ENCODE results near the gene DHRS7B. TPM values are rescaled to one million over a fixed set of nuclear protein-coding genes. Genes with fewer than 3 reads are reported as not detected.
A peak's percentile ranks its signal among the peaks of the same experiment; 100 is the strongest.

The DHRS7B gene
- total and polyA plus RNA-seq, 9 of the 15 experiments (the other 6 are each of a cell fraction or from before 2014, with no cell fraction given): 8.0 to 30.7 (median 14.8) TPM

DNA sequence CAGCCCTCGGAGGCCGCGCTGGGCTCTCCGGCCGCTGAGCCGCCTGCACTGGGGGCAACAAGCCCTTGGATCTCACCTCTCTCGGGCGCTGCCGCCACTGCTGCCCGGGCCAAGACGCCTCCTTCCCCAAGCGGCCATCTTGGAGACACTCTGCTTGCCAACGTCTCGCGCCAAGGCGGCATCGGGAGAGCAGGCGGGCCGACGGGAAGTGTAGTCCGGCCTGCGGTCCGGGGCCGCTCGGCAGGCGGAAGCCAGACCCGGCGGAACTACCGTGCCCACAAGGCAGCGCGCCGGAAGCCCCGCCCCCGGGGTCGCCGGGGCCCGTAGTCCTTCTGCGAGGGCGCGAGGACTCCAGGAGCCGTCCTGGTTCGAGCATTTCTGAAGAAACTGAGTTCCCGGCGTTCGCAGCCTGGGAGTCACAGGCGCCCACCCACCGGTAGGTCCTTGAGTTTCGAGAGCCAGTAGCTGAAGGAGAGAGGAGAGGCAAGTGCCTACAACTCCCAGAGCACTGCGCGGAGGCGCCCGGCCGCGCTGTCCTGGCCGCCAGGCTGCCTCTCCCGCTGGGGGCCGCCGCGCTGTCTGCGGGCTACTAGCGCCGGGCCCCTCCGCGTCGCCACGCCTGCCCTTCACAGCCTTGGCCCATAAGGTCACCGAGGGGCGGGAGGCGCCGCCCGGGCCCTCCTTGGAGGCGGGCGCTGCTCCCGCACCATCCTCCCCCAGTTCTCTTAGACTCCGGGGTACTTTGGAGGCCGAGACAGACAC is 87.4 kb downstream of the DHRS7B start, which contains the start of gene TMEM11 (continued):
- TF ChIP-seq, protein P1, sequence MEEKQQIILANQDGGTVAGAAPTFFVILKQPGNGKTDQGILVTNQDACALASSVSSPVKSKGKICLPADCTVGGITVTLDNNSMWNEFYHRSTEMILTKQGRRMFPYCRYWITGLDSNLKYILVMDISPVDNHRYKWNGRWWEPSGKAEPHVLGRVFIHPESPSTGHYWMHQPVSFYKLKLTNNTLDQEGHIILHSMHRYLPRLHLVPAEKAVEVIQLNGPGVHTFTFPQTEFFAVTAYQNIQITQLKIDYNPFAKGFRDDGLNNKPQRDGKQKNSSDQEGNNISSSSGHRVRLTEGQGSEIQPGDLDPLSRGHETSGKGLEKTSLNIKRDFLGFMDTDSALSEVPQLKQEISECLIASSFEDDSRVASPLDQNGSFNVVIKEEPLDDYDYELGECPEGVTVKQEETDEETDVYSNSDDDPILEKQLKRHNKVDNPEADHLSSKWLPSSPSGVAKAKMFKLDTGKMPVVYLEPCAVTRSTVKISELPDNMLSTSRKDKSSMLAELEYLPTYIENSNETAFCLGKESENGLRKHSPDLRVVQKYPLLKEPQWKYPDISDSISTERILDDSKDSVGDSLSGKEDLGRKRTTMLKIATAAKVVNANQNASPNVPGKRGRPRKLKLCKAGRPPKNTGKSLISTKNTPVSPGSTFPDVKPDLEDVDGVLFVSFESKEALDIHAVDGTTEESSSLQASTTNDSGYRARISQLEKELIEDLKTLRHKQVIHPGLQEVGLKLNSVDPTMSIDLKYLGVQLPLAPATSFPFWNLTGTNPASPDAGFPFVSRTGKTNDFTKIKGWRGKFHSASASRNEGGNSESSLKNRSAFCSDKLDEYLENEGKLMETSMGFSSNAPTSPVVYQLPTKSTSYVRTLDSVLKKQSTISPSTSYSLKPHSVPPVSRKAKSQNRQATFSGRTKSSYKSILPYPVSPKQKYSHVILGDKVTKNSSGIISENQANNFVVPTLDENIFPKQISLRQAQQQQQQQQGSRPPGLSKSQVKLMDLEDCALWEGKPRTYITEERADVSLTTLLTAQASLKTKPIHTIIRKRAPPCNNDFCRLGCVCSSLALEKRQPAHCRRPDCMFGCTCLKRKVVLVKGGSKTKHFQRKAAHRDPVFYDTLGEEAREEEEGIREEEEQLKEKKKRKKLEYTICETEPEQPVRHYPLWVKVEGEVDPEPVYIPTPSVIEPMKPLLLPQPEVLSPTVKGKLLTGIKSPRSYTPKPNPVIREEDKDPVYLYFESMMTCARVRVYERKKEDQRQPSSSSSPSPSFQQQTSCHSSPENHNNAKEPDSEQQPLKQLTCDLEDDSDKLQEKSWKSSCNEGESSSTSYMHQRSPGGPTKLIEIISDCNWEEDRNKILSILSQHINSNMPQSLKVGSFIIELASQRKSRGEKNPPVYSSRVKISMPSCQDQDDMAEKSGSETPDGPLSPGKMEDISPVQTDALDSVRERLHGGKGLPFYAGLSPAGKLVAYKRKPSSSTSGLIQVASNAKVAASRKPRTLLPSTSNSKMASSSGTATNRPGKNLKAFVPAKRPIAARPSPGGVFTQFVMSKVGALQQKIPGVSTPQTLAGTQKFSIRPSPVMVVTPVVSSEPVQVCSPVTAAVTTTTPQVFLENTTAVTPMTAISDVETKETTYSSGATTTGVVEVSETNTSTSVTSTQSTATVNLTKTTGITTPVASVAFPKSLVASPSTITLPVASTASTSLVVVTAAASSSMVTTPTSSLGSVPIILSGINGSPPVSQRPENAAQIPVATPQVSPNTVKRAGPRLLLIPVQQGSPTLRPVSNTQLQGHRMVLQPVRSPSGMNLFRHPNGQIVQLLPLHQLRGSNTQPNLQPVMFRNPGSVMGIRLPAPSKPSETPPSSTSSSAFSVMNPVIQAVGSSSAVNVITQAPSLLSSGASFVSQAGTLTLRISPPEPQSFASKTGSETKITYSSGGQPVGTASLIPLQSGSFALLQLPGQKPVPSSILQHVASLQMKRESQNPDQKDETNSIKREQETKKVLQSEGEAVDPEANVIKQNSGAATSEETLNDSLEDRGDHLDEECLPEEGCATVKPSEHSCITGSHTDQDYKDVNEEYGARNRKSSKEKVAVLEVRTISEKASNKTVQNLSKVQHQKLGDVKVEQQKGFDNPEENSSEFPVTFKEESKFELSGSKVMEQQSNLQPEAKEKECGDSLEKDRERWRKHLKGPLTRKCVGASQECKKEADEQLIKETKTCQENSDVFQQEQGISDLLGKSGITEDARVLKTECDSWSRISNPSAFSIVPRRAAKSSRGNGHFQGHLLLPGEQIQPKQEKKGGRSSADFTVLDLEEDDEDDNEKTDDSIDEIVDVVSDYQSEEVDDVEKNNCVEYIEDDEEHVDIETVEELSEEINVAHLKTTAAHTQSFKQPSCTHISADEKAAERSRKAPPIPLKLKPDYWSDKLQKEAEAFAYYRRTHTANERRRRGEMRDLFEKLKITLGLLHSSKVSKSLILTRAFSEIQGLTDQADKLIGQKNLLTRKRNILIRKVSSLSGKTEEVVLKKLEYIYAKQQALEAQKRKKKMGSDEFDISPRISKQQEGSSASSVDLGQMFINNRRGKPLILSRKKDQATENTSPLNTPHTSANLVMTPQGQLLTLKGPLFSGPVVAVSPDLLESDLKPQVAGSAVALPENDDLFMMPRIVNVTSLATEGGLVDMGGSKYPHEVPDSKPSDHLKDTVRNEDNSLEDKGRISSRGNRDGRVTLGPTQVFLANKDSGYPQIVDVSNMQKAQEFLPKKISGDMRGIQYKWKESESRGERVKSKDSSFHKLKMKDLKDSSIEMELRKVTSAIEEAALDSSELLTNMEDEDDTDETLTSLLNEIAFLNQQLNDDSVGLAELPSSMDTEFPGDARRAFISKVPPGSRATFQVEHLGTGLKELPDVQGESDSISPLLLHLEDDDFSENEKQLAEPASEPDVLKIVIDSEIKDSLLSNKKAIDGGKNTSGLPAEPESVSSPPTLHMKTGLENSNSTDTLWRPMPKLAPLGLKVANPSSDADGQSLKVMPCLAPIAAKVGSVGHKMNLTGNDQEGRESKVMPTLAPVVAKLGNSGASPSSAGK (IDR thresholded peaks at IDR 0.05): no peak
- TF ChIP-seq HOMEZ (CRISPR knock-in tag; IDR thresholded peaks at IDR 0.05) (no peak), ZNF174 (CRISPR knock-in tag; IDR thresholded peaks at IDR 0.05) (no peak), ZBTB8A (IDR thresholded peaks at IDR 0.05; ENCODE audit: partially characterized antibody) (peak; percentile 14), ELF2 (CRISPR knock-in tag; IDR thresholded peaks at IDR 0.05) (no peak), ZNF23 (CRISPR knock-in tag; IDR thresholded peaks at IDR 0.05) (no peak), LARP7 (IDR thresholded peaks at IDR 0.05) (no peak), HDGF (IDR thresholded peaks at IDR 0.05) (no peak), RBM34 (IDR thresholded peaks at IDR 0.05; ENCODE audit: borderline replicate concordance, insufficient read depth, low read length) (no peak), SPI1 (IDR thresholded peaks at IDR 0.05; ENCODE audit: borderline replicate concordance, low read depth, low read length) (0 out of 2 replicates have a peak, but pooled peaks have one; percentile 18), RB1 (IDR thresholded peaks at IDR 0.05; ENCODE audit: low read depth) (peak; percentile 8; the same call in 1 of the 2 replicates), ERF (CRISPR knock-in tag; IDR thresholded peaks at IDR 0.05) (peak; percentile 20; the same call in 1 of the 2 replicates), L3MBTL2 (IDR thresholded peaks at IDR 0.05) (peak; percentile 59; the same call in 1 of the 2 replicates)
- TF ChIP-seq, protein P2, sequence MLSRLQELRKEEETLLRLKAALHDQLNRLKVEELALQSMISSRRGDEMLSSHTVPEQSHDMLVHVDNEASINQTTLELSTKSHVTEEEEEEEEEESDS (CRISPR knock-in tag; IDR thresholded peaks at IDR 0.05): no peak
- TF ChIP-seq, protein P3, sequence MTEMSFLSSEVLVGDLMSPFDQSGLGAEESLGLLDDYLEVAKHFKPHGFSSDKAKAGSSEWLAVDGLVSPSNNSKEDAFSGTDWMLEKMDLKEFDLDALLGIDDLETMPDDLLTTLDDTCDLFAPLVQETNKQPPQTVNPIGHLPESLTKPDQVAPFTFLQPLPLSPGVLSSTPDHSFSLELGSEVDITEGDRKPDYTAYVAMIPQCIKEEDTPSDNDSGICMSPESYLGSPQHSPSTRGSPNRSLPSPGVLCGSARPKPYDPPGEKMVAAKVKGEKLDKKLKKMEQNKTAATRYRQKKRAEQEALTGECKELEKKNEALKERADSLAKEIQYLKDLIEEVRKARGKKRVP (CRISPR knock-in tag; IDR thresholded peaks at IDR 0.05): peak; percentile 50; the same call in 1 of the 2 replicates
